Endothelial cell of umbilical vein (primary cell): ENCODE data around the gene DUOX2. TPM values are rescaled to one million over a fixed set of nuclear protein-coding genes. Genes with fewer than 3 reads are reported as not detected.

Source experiments
- BruUV-seq: library from RNA; stranded (reverse); fragments of 400-500 nt; replicated peaks from 2 replicates; lab custom pipeline; 2021; lab: Mats Ljungman, UMichigan
- CTCF ChIA-PET: fragments of 300-600, 350-600 bp; sonication (Branson Sonifier 250); formaldehyde crosslinking; loops from one replicate; lab custom pipeline; 2021; ENCODE audit warnings: antibody characterized with exemption, inconsistent platforms; lab: Charles Lee
- POLR2A ChIA-PET: fragments of 300-600, 350-600 bp; sonication (Branson Sonifier 250); formaldehyde crosslinking; loops from one replicate; lab custom pipeline; 2021; ENCODE audit warnings: antibody characterized with exemption, inconsistent platforms; lab: Charles Lee
- DNase-seq: peaks from one replicate; pipeline ENCODE4 v3.0.0-alpha.2; 2011; ENCODE audit warnings: low read depth, low spot score
- FAIRE-seq: peaks from 2 replicates; lab custom pipeline; 2011; peaks lifted over from hg19 to GRCh38; lab: Jason Lieb, UNC
- H2AFZ ChIP-seq: 2 replicates; pipeline ENCODE4 v1.6.0; 2012; ENCODE audit warnings: low read depth, low read length, control low read depth, inconsistent platforms
- H3K27ac ChIP-seq: 2 replicates; pipeline ENCODE4 v1.5.1; 2011; ENCODE audit warnings: low read depth, mild to moderate bottlenecking, control low read depth, low read length, moderate library complexity; ENCODE audit not compliant: insufficient read depth
- H3K27me3 ChIP-seq, 2 experiments: 2 replicates each; pipeline versions ENCODE4 v1.6.0 to v1.6.1; 2011; ENCODE audit warnings: low read length in 2 of 2, mixed read lengths in 1 of 2; ENCODE audit not compliant: control insufficient read depth in 2 of 2, insufficient read depth in 2 of 2
- H3K36me3 ChIP-seq, 2 experiments: 2 replicates in 1 of 2; 3 replicates in 1 of 2; pipeline ENCODE4 v1.5.1; 2011; ENCODE audit warnings: low read length in 2 of 2, mild to moderate bottlenecking in 1 of 2, moderate library complexity in 1 of 2; ENCODE audit not compliant: control insufficient read depth in 2 of 2, insufficient read depth in 2 of 2; ENCODE audit errors: extremely low read depth in 1 of 2
- H3K4me1 ChIP-seq: 3 replicates; pipeline ENCODE4 v1.5.1; 2011; ENCODE audit warnings: mild to moderate bottlenecking, low read length; ENCODE audit not compliant: control insufficient read depth, insufficient read depth; ENCODE audit errors: extremely low read depth
- H3K4me2 ChIP-seq: 2 replicates; pipeline ENCODE4 v1.6.1; 2011; ENCODE audit warnings: low read length, control low read depth, mixed read lengths; ENCODE audit not compliant: insufficient read depth
- H3K4me3 ChIP-seq, 3 experiments: fragments of 200-600 bp in 1 of 3; sonication (generic), shearing (Covaris generic) in 1 of 3; replicated peaks in 1 of 3; 2 replicates each; pipeline ENCODE4 v1.5.1; 2011 to 2016; ENCODE audit warnings: control low read depth in 3 of 3, low read length in 3 of 3, mild to moderate bottlenecking in 2 of 3, inconsistent platforms in 1 of 3, low read depth in 1 of 3, moderate library complexity in 1 of 3; ENCODE audit not compliant: insufficient read depth in 1 of 3
- H3K79me2 ChIP-seq: 2 replicates; pipeline ENCODE4 v1.6.0; 2012; ENCODE audit warnings: low read length, inconsistent platforms; ENCODE audit not compliant: control insufficient read depth, insufficient read depth
- H3K9ac ChIP-seq: replicated peaks from 2 replicates; pipeline ENCODE3; 2011; ENCODE audit warnings: low read length, control low read depth; ENCODE audit not compliant: insufficient read depth; ENCODE audit errors: extremely low read depth
- H3K9me1 ChIP-seq: replicated peaks from 3 replicates; pipeline ENCODE4 v1.6.0; 2011; ENCODE audit warnings: mild to moderate bottlenecking, low read length; ENCODE audit not compliant: control insufficient read depth, insufficient read depth; ENCODE audit errors: extremely low read depth
- H3K9me3 ChIP-seq: replicated peaks from 2 replicates; pipeline ENCODE4 v1.5.1; 2012; ENCODE audit warnings: low read length, inconsistent platforms; ENCODE audit not compliant: control insufficient read depth, insufficient read depth
- H4K20me1 ChIP-seq: replicated peaks from 2 replicates; pipeline ENCODE3; 2011; ENCODE audit warnings: mild to moderate bottlenecking, low read length; ENCODE audit not compliant: control insufficient read depth, insufficient read depth; ENCODE audit errors: extremely low read depth
- CTCF ChIP-seq, 2 donors: IDR thresholded peaks; 1 replicate in 1 of 2; 2 replicates in 1 of 2; pipeline ENCODE4 v1.5.1; 2011; ENCODE audit warnings: low read length in 2 of 2, mild to moderate bottlenecking in 2 of 2, moderate library complexity in 2 of 2, control low read depth in 1 of 2, inconsistent platforms in 1 of 2, low read depth in 1 of 2; ENCODE audit not compliant: insufficient read depth in 1 of 2; ENCODE audit errors: extremely low read depth in 1 of 2
- EZH2 ChIP-seq: IDR thresholded peaks from 2 replicates; pipeline ENCODE4 v1.6.1; 2012; ENCODE audit warnings: borderline replicate concordance, low read depth, mild to moderate bottlenecking, moderate library complexity, low read length, inconsistent platforms; ENCODE audit not compliant: severe bottlenecking
- FOS ChIP-seq: IDR thresholded peaks from 2 replicates; pipeline ENCODE4 v1.6.1; 2011; ENCODE audit warnings: mild to moderate bottlenecking, low read length, moderate library complexity, borderline replicate concordance; ENCODE audit not compliant: insufficient read depth
- GATA2 ChIP-seq: IDR thresholded peaks from 2 replicates; pipeline ENCODE4 v1.7.0; 2011; ENCODE audit warnings: low read depth, mild to moderate bottlenecking, moderate library complexity, mixed read lengths, low read length; ENCODE audit not compliant: insufficient read length, insufficient read depth
- JUN ChIP-seq: IDR thresholded peaks from 2 replicates; pipeline ENCODE4 v1.6.1; 2011; ENCODE audit warnings: borderline replicate concordance, low read depth; ENCODE audit not compliant: insufficient read length, insufficient read depth
- MYC ChIP-seq: IDR thresholded peaks from one replicate; pipeline ENCODE4 v1.6.1; 2011; ENCODE audit warnings: mild to moderate bottlenecking, low read depth, low read length
- POLR2A ChIP-seq: IDR thresholded peaks from 2 replicates; pipeline ENCODE4 v1.6.1; 2012; ENCODE audit warnings: low read depth, mild to moderate bottlenecking, control low read depth, low read length
- POLR2AphosphoS5 ChIP-seq: IDR thresholded peaks from 2 replicates; pipeline ENCODE4 v1.6.1; 2012; ENCODE audit warnings: low read depth, mild to moderate bottlenecking, control low read depth, low read length, moderate library complexity; ENCODE audit not compliant: insufficient read depth
- dilution Hi-C: fragments of 300-500 bp; cut with MboI; formaldehyde crosslinking; loops from one replicate; pipeline ENCODE4 v1.15.0; 2019; ENCODE audit warnings: low sequenced_read_pairs; ENCODE audit not compliant: extremely low pct_ligation_motif_present
- intact Hi-C: fragments of 100-400 bp; cut with micrococcal nuclease; formaldehyde crosslinking; loops from one replicate; pipeline ENCODE4 v1.10.0; 2022
- polyA plus RNA-seq, 4 experiments: library from polyadenylated mRNA; depleted of rRNA in 3 of 4; stranded (reverse) in 3 of 4; unstranded in 1 of 4; fragments of >200 nt; gene quantifications; 2 replicates each; pipeline versions ENCODE4 v1.2.1 to v1.2.3, GENCODE V29; 2011 to 2012; ENCODE audit warnings: missing spikeins in 1 of 4
- total RNA-seq: library from RNA; stranded (reverse); gene quantifications from 2 replicates; pipeline ENCODE4 v1.2.3, GENCODE V29; 2021
- TF ChIP-seq, protein P1 (sequence below): IDR thresholded peaks from 2 replicates; pipeline ENCODE4 v1.6.1; 2011; ENCODE audit not compliant: insufficient read depth, insufficient read length

The DUOX2 gene
- total and polyA plus RNA-seq, 2 donors (not counting 3 experiments of a cell fraction or from before 2014, with no cell fraction given) = 0.01 TPM; not detected in 1

DNA sequence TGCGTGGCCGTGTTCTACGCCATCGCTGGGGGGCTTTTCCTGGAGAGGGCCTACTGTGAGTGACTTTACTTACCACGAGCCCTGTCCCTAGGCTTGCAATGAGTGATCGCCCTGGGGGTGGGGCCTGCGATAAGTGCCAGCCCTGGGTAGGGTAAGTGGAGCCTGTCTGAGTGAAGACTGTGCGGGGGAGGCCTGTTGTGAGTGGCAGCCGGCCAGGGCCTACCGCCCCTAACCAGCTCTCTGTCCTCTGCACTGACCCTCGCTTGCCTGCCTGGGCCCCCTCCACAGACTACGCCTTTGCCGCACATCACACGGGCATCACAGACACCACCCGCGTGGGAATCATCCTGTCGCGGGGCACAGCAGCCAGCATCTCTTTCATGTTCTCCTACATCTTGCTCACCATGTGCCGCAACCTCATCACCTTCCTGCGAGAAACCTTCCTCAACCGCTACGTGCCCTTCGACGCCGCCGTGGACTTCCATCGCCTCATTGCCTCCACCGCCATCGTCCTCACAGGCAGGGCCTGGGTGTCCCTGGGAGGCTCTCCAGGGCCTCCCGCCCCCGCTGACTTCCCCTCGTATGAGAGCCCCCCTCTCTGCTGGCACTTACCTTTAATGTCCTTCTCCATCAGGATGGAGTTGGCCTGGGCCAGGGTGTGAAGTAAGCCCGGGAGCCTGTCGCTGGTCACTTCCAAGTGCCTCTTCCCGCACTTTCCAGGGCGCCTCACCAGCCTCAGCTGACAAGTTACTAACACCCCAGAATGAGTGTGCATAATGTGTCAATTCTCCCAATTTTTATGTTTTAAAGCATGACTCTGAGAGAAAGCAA, 38.2 kb upstream of the DUOX2 start:
- Histone ChIP-seq H3K9me1 (no peaks in the 10 kb centered on the region), H3K27me3 (no peaks in the 10 kb centered on the region), H3K79me2 (no peaks in the 10 kb centered on the region), H3K36me3 (no peaks in the 10 kb centered on the region), H4K20me1 (no peaks in the 10 kb centered on the region), H3K9ac (no peak overlapping the region), H3K4me2 (no peak overlapping the region), H3K27ac (no peak overlapping the region), H2AFZ (no peak overlapping the region), H3K4me1 (peaks cover 2% of the 10 kb centered on the region), H3K4me3 (no peak overlapping the region), H3K9me3 (no peaks in the 10 kb centered on the region)
- FAIRE-seq (no peak), DNase-seq (no peak)
- ChIA-PET POLR2A (no interaction called here), CTCF (no interaction called here)
- TF ChIP-seq, protein P1, sequence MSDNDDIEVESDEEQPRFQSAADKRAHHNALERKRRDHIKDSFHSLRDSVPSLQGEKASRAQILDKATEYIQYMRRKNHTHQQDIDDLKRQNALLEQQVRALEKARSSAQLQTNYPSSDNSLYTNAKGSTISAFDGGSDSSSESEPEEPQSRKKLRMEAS = no peak
- TF ChIP-seq MYC (no peak), POLR2AphosphoS5 (no peak), EZH2 (no peak), FOS (no peak), GATA2 (no peak), CTCF (IDR thresholded peaks at IDR 0.05; ENCODE audit: extremely low read depth in 1 of 2, insufficient read depth in 1 of 2, low read depth in 1 of 2, low read length in 2 of 2) (no peak), JUN (no peak), POLR2A (no peak)
- no TSS peak for BruUV-seq
- intact Hi-C loops (no loop called here), dilution Hi-C loops (no loop called here)
